ENCODE data around the gene ADCY3. TPM values are rescaled to one million over a fixed set of nuclear protein-coding genes. Genes with fewer than 3 reads are reported as not detected.

Gene ADCY3
- total RNA-seq, 1 experiment from 2014 or later: 50.3 TPM

GRCh38 chr2:24914713-24915112 lies 5.3 kb downstream of the ADCY3 start:
- Mint-ChIP-seq H3K9me3 (ENCODE audit: unreplicated experiment) (no peaks in the 10 kb centered on the region), H3K4me3 (ENCODE audit: unreplicated experiment) (no peak overlapping the region), H3K4me1 (ENCODE audit: insufficient read depth, unreplicated experiment) (peaks cover 17% of the 10 kb centered on the region), H3K27me3 (ENCODE audit: insufficient read depth, unreplicated experiment) (no peaks in the 10 kb centered on the region), H3K36me3 (ENCODE audit: insufficient read depth, unreplicated experiment) (peaks cover 29% of the 10 kb centered on the region), H3K27ac (ENCODE audit: low read depth, unreplicated experiment) (no peak overlapping the region)
- ChIA-PET POLR2A (no interaction called here), CTCF (no interaction called here)
- no TSS peak for BruUV-seq (replicated peaks)
- no peak for DNase-seq (ENCODE audit: unreplicated experiment)
- intact Hi-C loops (cut with micrococcal nuclease): no loop called here
- no peak for TF ChIP-seq CTCF (IDR thresholded peaks at IDR 0.05; ENCODE audit: unreplicated experiment)

- Mint-ChIP-seq H3K9me3 (ENCODE audit: unreplicated experiment) (no peaks in the 10 kb centered on the region), H3K27ac (ENCODE audit: low read depth, unreplicated experiment) (no peak overlapping the region), H3K4me3 (ENCODE audit: unreplicated experiment) (no peak overlapping the region), H3K4me1 (ENCODE audit: insufficient read depth, unreplicated experiment) (peaks cover 16% of the 10 kb centered on the region), H3K27me3 (ENCODE audit: insufficient read depth, unreplicated experiment) (no peaks in the 10 kb centered on the region), H3K36me3 (ENCODE audit: insufficient read depth, unreplicated experiment) (peaks cover 29% of the 10 kb centered on the region)
- TF ChIP-seq CTCF (IDR thresholded peaks at IDR 0.05; ENCODE audit: unreplicated experiment): no peak
- intact Hi-C loops (cut with micrococcal nuclease): no loop called here
- CTCF ChIA-PET: interaction anchor here (0.6 kb wide), 1 partner anchor 8 kb away, joined by 4 read pairs; no protein-coding TSS in a partner anchor
- DNase-seq (ENCODE audit: unreplicated experiment): no peak
- POLR2A ChIA-PET: no interaction called here
- BruUV-seq (replicated peaks): no TSS peak
These were observed 6.1 kb downstream of the ADCY3 start for GRCh38 chr2:24913911-24914310.

GRCh38 chr2:24912986-24913385 lies 7.1 kb downstream of the ADCY3 start:
- no peak overlapping the region for H3K27ac Mint-ChIP-seq (ENCODE audit: low read depth, unreplicated experiment)
- no peak for DNase-seq (ENCODE audit: unreplicated experiment)
- no peak overlapping the region for H3K4me3 Mint-ChIP-seq (ENCODE audit: unreplicated experiment)
- intact Hi-C loops (cut with micrococcal nuclease): no loop called here
- POLR2A ChIA-PET: no interaction called here
- peaks cover 13% of the 10 kb centered on the region for H3K4me1 Mint-ChIP-seq (ENCODE audit: insufficient read depth, unreplicated experiment)
- no peaks in the 10 kb centered on the region for H3K27me3 Mint-ChIP-seq (ENCODE audit: insufficient read depth, unreplicated experiment)
- TF ChIP-seq CTCF (IDR thresholded peaks at IDR 0.05; ENCODE audit: unreplicated experiment): no peak
- CTCF ChIA-PET: interaction anchor here (0.6 kb wide), 1 partner anchor 9 kb away, joined by 4 read pairs; no protein-coding TSS in a partner anchor
- peaks cover 26% of the 10 kb centered on the region for H3K36me3 Mint-ChIP-seq (ENCODE audit: insufficient read depth, unreplicated experiment)
- no TSS peak for BruUV-seq (replicated peaks)
- no peaks in the 10 kb centered on the region for H3K9me3 Mint-ChIP-seq (ENCODE audit: unreplicated experiment)

GRCh38 chr2:24912523-24912922 lies 7.5 kb downstream of the ADCY3 start:
- no peak overlapping the region for H3K4me3 Mint-ChIP-seq (ENCODE audit: unreplicated experiment)
- BruUV-seq (replicated peaks): no TSS peak
- DNase-seq (ENCODE audit: unreplicated experiment): no peak
- H3K36me3 Mint-ChIP-seq (ENCODE audit: insufficient read depth, unreplicated experiment): peaks cover 22% of the 10 kb centered on the region
- H3K9me3 Mint-ChIP-seq (ENCODE audit: unreplicated experiment): no peaks in the 10 kb centered on the region
- no peak for TF ChIP-seq CTCF (IDR thresholded peaks at IDR 0.05; ENCODE audit: unreplicated experiment)
- intact Hi-C loops (cut with micrococcal nuclease): no loop called here
- ChIA-PET POLR2A (no interaction called here), CTCF (no interaction called here)
- H3K4me1 Mint-ChIP-seq (ENCODE audit: insufficient read depth, unreplicated experiment): peaks cover 9% of the 10 kb centered on the region
- no peak overlapping the region for H3K27ac Mint-ChIP-seq (ENCODE audit: low read depth, unreplicated experiment)
- H3K27me3 Mint-ChIP-seq (ENCODE audit: insufficient read depth, unreplicated experiment): no peaks in the 10 kb centered on the region
